Right atrium auricular region (tissue), 2 donors: ENCODE data around the gene ADGRG1. TPM values are rescaled to one million over a fixed set of nuclear protein-coding genes. Genes with fewer than 3 reads are reported as not detected.

Experiments
- DNase-seq: peaks from one replicate; pipeline ENCODE4 v3.0.0-alpha.2; 2019; ENCODE audit warnings: low spot score
- H3K27ac ChIP-seq, 2 donors: fragments of 200-600 bp; sonication (generic); 1 replicate in 1 of 2; 2 replicates in 1 of 2; pipeline ENCODE4 v1.5.1; 2016 to 2019
- H3K27me3 ChIP-seq, 2 donors: fragments of 200-600 bp; sonication (generic); one replicate each; pipeline versions ENCODE4 v1.5.1 to v1.6.0; 2017 to 2019
- H3K36me3 ChIP-seq: fragments of 200-600 bp; sonication (generic); one replicate; pipeline ENCODE4 v1.5.1; 2016
- H3K4me1 ChIP-seq, 2 donors: fragments of 200-600 bp; sonication (generic); one replicate each; pipeline versions ENCODE4 v1.5.1 to v1.6.0; 2017 to 2019
- H3K4me3 ChIP-seq, 2 donors: fragments of 200-600 bp; sonication (generic); 1 replicate in 1 of 2; 2 replicates in 1 of 2; pipeline ENCODE4 v1.5.1; 2017 to 2019; ENCODE audit warnings: mild to moderate bottlenecking in 1 of 2, moderate library complexity in 1 of 2
- H3K9me3 ChIP-seq, 2 donors: fragments of 200-600 bp; sonication (generic); one replicate each; pipeline ENCODE4 v1.5.1; 2019
- total RNA-seq, 2 donors: library from RNA; depleted of rRNA; stranded (reverse); fragments of >200 nt; gene quantifications; one replicate each; pipeline ENCODE4 v1.1.0, GENCODE V29; 2016
- TF ChIP-seq, protein P1 (sequence below), 2 donors: fragments of 200-600 bp; sonication (generic); IDR thresholded peaks; one replicate each; pipeline ENCODE4 v1.5.1; 2019; ENCODE audit warnings: antibody characterized with exemption in 2 of 2

Gene ADGRG1
- total RNA-seq, 2 donors from 2014 or later = 12.6 to 25.5 TPM

DNA sequence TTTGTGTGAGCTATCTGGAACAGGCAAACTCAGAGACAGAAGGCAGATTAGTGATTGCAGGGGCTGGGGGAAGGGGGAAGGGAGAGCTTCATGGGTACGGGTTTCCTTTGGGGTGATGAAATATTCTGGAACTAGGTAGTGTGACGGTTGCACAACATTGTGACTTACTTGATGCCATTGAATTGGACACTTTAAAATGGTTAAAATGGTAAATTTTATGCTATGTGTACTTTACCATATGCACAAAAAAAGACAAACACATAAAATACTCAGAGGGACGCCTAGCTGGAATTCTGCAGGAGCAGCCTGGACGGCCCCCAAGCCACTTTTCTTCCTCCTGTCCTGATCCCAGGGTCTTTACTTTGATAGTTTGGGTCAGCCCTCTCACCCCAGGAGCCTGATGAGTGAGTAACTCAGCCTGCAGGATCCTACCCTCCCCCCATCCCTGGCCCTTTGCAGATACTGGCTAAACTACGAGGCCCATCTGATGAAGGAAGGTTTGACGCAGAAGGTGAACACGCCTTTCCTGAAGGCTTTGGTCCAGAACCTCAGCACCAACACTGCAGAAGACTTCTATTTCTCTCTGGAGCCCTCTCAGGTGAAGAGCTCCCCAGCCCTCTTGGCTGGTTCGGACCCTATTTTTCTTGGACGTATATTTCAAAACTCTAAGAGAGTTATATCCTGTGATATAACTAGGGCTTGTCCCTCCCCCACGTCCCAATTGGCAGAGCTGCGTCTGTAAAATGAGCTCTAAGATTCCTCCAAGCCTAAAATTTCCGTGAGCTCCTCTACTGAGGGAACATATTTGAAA lies 47.5 kb downstream of the ADGRG1 start:
- peaks cover 0 to 9% of the 10 kb centered on the region in 2 donors for H3K4me1 ChIP-seq
- H3K4me3 ChIP-seq = no peak overlapping the region
- H3K27me3 ChIP-seq = no peaks in the 10 kb centered on the region
- TF ChIP-seq, protein P1, sequence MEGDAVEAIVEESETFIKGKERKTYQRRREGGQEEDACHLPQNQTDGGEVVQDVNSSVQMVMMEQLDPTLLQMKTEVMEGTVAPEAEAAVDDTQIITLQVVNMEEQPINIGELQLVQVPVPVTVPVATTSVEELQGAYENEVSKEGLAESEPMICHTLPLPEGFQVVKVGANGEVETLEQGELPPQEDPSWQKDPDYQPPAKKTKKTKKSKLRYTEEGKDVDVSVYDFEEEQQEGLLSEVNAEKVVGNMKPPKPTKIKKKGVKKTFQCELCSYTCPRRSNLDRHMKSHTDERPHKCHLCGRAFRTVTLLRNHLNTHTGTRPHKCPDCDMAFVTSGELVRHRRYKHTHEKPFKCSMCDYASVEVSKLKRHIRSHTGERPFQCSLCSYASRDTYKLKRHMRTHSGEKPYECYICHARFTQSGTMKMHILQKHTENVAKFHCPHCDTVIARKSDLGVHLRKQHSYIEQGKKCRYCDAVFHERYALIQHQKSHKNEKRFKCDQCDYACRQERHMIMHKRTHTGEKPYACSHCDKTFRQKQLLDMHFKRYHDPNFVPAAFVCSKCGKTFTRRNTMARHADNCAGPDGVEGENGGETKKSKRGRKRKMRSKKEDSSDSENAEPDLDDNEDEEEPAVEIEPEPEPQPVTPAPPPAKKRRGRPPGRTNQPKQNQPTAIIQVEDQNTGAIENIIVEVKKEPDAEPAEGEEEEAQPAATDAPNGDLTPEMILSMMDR (IDR thresholded peaks at IDR 0.05) = no peak
- no peaks in the 10 kb centered on the region for H3K36me3 ChIP-seq
- H3K27ac ChIP-seq = no peak overlapping the region
- H3K9me3 ChIP-seq = no peaks in the 10 kb centered on the region
- peak; percentile 66 for DNase-seq

DNA sequence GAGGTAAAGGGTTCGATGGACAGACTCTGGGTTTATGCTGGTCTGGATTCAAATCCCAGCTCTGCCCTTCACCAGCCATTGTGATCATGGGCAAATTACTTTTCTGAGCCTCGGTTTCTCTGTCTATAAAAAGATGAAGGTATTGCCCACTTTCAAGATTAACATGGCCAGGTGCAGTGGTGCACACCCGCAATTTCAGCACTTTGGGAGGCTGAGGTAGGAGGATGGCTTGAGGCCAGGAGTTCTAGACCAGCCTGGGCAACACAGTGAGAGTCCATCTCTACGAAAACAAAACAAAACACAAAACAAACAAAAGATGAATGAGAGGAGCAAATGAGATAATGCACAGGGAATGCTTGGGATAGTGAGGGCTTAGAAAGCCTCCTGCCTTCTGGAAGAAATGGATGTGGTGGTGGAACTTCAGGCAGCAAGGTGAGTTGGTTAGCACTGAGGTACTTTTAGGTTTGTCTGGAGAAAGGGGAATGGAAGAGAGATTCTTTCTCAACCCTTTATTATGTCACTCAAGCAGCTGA lies 48.2 kb downstream of the ADGRG1 start:
- TF ChIP-seq, protein P1 (IDR thresholded peaks at IDR 0.05) = no peak
- DNase-seq = no peak
- H3K4me1 ChIP-seq = peaks cover 0 to 9% of the 10 kb centered on the region in 2 donors
- no peaks in the 10 kb centered on the region for H3K27me3 ChIP-seq
- no peaks in the 10 kb centered on the region for H3K36me3 ChIP-seq
- no peaks in the 10 kb centered on the region for H3K9me3 ChIP-seq
- no peak overlapping the region for H3K27ac ChIP-seq
- no peak overlapping the region for H3K4me3 ChIP-seq

DNA sequence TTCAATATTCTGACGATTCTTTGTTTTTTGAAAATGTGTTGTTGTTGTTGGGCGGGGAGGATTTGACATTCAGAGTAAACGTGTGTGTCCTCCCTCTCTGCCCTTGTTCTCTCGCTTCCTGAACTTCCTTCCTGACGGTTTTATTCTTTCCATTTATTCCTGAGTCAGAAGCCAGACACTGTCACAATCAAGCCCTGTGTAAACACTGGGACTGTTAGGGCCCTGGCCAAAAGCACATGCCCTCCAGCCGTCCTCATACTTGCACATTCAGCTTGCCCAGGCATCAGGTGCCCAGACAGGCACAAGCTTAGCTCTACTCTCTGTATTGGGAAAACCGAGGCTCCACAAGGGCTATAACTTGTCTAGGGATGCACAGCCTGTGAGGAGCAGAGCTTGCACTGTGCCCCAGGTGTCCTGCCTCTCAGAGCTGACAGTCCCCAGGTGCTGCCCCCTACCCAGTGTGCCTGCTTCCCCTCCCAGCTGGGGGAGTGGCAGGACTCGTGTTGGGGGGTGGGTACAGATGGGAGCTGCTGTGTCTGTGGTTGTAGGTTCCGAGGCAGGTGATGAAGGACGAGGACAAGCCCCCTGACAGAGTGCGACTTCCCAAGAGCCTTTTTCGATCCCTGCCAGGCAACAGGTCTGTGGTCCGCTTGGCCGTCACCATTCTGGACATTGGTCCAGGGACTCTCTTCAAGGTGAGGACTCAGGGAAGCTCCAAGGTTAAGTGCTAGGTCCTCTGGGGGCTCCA lies 49.4 kb downstream of the ADGRG1 start:
- no peaks in the 10 kb centered on the region for H3K36me3 ChIP-seq
- DNase-seq = no peak
- no peak overlapping the region for H3K4me3 ChIP-seq
- no peak overlapping the region for H3K27ac ChIP-seq
- H3K9me3 ChIP-seq = no peaks in the 10 kb centered on the region
- H3K27me3 ChIP-seq = no peaks in the 10 kb centered on the region
- peaks cover 0 to 9% of the 10 kb centered on the region in 2 donors for H3K4me1 ChIP-seq
- TF ChIP-seq, protein P1 (IDR thresholded peaks at IDR 0.05) = no peak

DNA sequence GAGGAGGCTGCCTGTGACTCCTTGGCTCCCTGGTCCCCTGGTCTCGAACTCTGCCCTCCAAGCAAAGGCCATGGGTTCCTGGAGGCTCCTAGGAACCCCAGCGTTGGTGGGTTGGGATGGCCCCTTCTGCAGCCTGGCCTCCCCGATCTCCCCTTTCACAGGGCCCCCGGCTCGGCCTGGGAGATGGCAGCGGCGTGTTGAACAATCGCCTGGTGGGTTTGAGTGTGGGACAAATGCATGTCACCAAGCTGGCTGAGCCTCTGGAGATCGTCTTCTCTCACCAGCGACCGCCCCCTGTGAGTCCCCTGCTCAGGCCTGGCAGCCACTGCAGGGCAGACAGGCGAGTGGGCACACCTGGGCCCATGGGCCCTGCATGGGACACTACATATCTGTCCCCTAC lies 50.6 kb downstream of the ADGRG1 start:
- Histone ChIP-seq H3K27me3 (no peaks in the 10 kb centered on the region), H3K4me3 (no peak overlapping the region), H3K27ac (no peak overlapping the region), H3K36me3 (no peaks in the 10 kb centered on the region), H3K9me3 (no peaks in the 10 kb centered on the region), H3K4me1 (peaks cover 0 to 9% of the 10 kb centered on the region in 2 donors)
- TF ChIP-seq, protein P1 (IDR thresholded peaks at IDR 0.05) = no peak
- no peak for DNase-seq

DNA sequence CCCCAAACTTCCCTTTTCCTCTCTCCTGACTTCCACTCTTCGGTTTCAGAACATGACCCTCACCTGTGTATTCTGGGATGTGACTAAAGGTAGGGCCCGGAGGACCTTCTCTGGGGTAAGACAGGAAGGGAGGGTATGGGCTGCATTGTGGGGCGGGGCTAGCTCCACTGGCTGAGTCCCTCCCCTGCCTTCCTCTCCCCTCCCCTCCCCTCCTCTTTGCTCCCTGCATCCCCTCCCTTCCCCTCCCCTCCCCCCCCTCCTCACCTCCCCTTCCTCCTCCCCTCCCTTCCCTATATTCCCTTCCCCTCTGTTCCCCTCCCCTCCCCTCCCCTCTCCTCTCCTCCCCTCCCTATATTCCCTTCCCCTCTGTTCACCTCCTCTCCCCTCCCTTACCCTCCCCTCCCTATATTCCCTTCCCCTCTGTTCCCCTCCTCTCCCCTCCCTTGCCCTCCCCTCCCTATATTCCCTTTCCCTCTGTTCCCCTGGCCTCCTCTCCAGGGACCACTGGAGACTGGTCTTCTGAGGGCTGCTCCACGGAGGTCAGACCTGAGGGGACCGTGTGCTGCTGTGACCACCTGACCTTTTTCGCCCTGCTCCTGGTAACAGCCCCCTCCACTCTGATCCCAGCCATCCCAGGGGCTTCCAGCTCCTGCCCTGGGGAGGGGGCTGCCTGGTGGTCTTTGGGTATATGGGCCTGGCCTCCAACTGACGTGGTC lies 51.5 kb downstream of the ADGRG1 start:
- no peaks in the 10 kb centered on the region for H3K27me3 ChIP-seq

More for the DNA sequence above, 51.5 kb downstream of the ADGRG1 start:
- TF ChIP-seq, protein P1 (IDR thresholded peaks at IDR 0.05) = no peak
- DNase-seq = no peak
- Histone ChIP-seq H3K9me3 (no peaks in the 10 kb centered on the region), H3K4me3 (no peak overlapping the region), H3K27ac (no peak overlapping the region), H3K36me3 (no peaks in the 10 kb centered on the region), H3K4me1 (peaks cover 0 to 9% of the 10 kb centered on the region in 2 donors)
